Omental fat pad (tissue), 4 donors: ENCODE results near the gene RNF44. TPM values are rescaled to one million over a fixed set of nuclear protein-coding genes. Genes with fewer than 3 reads are reported as not detected.

Experiments
- ATAC-seq: fragments of 150-250 bp; one replicate; pipeline ENCODE4 v1.9.1; 2016; ENCODE audit warnings: mild to moderate bottlenecking, moderate library complexity; ENCODE audit not compliant: low FRiP score
- DNase-seq: peaks from one replicate; pipeline ENCODE4 v3.0.0-alpha.2; 2019; ENCODE audit warnings: low spot score
- total RNA-seq, 4 donors: library from RNA; depleted of rRNA; stranded (reverse); fragments of >200 nt; gene quantifications; one replicate each; pipeline ENCODE4 v1.1.0, GENCODE V29; 2016
- TF ChIP-seq, protein P1 (sequence below), 3 donors: fragments of 450-650 bp; IDR thresholded peaks; one replicate each; pipeline ENCODE4 v1.5.1; 2016 to 2017; ENCODE audit warnings: antibody characterized with exemption in 3 of 3, mild to moderate bottlenecking in 3 of 3, moderate library complexity in 2 of 3

The RNF44 gene
- total RNA-seq, 4 donors from 2014 or later: 7.4 to 24.4 (median 10.8) TPM

DNA sequence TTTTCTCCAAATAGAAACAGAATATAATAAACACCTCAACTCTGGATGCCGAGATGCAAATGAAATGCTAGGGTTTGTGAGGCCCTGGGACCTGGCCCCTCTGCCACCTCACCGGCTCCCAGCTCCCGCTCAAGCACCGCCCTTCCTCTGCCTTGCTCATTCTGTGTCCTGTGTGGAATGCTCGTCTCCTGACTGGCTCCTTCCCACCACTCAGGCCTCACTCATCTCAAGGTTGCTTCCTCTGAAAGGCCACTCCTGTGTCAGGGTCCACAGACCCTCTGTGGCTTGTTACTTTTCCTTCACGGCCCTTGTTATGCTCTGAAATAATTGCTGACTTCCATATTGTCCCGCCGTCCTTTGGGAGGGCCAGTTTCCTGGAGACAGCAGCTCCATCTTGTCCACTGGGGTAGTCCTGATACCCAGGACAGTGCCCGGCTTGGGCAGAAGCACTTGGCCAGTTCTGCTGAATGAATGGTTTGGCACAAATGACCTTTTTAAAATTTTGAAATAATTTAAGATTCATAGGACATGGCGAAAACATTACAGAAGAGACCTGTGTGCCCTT is 15.4 kb downstream of the RNF44 start:
- DNase-seq (no peak), ATAC-seq (no peak)
- TF ChIP-seq, protein P1, sequence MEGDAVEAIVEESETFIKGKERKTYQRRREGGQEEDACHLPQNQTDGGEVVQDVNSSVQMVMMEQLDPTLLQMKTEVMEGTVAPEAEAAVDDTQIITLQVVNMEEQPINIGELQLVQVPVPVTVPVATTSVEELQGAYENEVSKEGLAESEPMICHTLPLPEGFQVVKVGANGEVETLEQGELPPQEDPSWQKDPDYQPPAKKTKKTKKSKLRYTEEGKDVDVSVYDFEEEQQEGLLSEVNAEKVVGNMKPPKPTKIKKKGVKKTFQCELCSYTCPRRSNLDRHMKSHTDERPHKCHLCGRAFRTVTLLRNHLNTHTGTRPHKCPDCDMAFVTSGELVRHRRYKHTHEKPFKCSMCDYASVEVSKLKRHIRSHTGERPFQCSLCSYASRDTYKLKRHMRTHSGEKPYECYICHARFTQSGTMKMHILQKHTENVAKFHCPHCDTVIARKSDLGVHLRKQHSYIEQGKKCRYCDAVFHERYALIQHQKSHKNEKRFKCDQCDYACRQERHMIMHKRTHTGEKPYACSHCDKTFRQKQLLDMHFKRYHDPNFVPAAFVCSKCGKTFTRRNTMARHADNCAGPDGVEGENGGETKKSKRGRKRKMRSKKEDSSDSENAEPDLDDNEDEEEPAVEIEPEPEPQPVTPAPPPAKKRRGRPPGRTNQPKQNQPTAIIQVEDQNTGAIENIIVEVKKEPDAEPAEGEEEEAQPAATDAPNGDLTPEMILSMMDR (IDR thresholded peaks at IDR 0.05): no peak

DNA sequence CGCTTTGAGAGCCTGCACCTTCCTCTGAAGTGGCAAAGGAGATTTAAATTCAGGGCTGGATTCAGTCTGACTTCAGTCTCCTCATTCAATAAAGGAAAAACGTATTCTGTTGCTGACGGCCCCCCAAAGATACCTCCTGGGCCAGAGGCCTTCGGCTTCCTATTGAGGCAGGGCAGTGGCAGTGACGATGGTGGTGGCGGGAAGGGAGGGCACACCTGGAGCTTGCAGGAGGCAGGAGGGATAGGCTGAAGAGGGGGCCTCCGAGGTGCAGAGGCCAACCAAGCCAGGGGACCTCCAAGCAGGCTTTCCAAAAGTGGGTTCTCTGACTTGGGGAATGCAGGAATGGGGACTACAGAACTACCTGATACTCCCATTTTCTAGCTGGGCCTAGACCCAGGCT is 15.9 kb downstream of the RNF44 start:
- TF ChIP-seq, protein P1 (IDR thresholded peaks at IDR 0.05): no peak
- ATAC-seq (no peak), DNase-seq (no peak)

DNA sequence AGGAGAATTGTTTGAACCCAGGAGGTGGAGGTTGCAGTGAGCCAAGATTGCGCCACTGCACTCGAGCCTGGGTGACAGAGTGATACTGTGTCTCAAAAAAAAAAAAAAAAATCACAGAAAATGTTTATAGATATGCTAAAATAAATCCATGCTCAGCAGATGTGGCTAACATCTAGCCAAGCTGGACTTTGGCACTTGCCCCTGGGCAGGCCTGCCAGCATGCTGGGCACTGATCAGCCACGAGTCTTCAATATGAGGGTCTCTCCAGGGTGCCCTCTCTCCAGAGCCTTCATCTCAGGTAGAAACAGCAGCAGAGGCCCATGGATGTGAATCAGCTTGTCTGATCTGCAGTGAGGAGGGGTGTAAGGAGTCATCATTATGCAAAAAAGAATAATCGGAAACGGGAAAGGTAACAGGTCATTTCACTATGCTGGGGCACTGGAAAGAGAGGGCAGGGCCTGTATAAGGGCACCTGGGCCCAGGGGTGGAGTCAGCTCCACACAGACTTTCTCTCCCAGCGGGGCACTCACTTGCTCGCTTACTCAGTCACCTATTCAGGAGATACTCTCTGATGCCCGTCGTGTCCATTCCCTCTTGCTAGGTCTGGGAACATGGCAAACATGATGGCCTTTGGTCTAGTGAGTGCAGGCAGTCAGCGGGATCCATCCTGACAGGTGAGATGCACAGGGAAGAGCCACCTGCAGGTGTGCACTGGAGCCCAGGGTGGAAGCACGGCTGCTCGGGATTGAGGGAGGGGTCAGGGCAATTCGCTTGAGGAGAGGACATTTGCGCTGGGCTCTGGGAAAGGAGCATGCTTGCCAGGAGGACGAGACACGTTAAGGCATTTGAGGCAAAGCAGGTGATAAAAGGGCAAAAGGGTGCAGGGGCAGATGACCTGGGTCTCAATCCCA is 17.1 kb downstream of the RNF44 start:
- ATAC-seq (no peak), DNase-seq (no peak)
- TF ChIP-seq, protein P1 (IDR thresholded peaks at IDR 0.05): no peak

DNA sequence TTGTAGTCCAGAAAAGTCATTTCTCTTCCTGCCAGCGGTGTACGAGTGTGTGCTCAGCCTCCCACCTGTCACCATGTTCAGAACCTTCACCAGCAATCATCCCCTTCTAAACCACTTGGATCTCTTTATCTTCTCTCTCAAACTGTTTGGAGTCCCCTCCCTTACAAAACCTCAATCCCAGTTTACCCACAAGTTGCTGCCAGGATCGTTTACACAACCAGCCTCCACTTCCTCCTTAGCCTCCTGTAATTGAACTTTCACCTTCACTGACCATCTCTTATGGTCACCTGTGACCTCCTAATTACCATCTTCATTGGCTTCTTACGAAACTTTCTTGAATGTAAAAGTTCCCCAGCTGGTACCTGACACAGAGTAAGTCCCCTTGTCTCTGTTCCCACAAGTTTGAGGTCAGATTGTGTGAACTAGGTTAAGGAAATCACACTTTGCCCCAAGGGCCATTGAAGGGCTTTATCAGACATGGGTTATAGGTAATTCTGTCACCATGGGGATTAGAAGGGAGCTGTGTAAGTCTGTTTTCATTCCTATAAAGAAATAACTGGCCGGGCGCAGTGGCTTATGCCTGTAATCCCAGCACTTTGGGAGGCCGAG is 20.0 kb downstream of the RNF44 start:
- DNase-seq: no peak
- TF ChIP-seq, protein P1 (IDR thresholded peaks at IDR 0.05): no peak
- ATAC-seq: no peak

DNA sequence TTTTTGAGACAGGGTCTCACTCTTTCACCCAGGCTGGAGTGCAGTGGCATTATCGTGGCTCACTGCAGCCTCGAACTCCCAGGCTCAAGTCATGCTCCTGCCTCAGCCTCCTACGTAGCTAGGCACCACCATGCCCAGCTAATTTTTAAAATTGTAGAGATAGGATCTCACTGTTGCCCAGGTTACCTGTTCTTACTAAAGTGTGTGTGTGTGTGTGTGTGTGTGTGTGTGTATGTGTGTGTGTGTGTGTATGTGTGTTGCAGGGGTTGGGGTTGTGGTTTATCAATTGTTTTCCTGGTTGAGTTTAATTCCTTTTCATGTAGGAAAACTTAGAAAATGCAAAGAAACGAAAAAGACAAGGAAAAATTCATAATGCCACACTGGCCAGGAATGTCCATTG is 21.8 kb downstream of the RNF44 start:
- TF ChIP-seq, protein P1 (IDR thresholded peaks at IDR 0.05): no peak
- ATAC-seq (no peak), DNase-seq (no peak)

DNA sequence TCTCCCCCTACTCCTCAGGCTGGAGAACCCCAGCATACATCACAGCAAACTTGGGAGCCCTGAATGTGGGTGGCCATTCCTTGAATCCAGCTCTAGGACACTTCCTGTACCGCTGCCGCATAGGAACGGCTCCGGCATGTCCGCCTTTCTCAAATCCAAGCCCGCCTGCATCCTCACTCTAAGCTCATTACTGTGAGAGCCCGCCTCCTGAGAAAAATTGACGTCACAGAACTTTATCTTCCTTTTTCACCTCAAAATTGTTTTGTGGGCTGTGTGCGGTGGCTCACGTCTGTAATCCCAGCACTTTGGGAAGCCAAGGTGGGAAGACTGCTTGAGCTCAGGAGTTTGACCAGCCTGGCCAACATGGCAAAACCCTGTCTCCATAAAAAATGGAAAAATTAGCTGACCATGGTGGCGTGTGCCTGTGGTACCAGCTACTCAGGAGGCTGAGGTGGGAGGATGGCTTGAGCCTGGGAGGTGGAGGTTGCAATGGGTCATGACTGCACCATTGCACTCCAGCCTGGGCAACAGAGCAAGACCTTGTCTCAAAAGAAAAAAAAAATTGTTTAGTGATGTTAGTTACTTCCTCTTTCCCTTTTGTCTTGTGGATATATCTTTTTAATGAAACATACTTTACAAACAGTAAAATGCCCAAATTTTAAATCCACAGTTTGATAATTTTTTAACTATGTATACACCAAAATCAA is 22.8 kb downstream of the RNF44 start:
- TF ChIP-seq, protein P1 (IDR thresholded peaks at IDR 0.05): no peak
- ATAC-seq (no peak), DNase-seq (no peak)
